Measurements from ENCODE around the gene CELSR1.
"Not testable (repeated sequence)": the region's sequence is repeated elsewhere in the genome, so short reads cannot be mapped to it uniquely, and the experiment has no call there.

CELSR1 gene

GRCh38 chr22:46481386-46481785 lies 56.0 kb downstream of the CELSR1 start:
- no peak for DNase-seq (ENCODE audit: low spot score)

- DNase-seq (ENCODE audit: low spot score): no peak
These were observed 57.0 kb downstream of the CELSR1 start for GRCh38 chr22:46480396-46480795.

GRCh38 chr22:46479046-46479445 lies 58.4 kb downstream of the CELSR1 start:
- no peak for DNase-seq (ENCODE audit: low spot score)

GRCh38 chr22:46478083-46478551 lies 59.3 kb downstream of the CELSR1 start:
- no peak for DNase-seq (ENCODE audit: low spot score)

GRCh38 chr22:46476547-46476941 lies 60.9 kb downstream of the CELSR1 start:
- DNase-seq (ENCODE audit: low spot score): no peak

GRCh38 chr22:46473896-46474557 lies 63.4 kb downstream of the CELSR1 start:
- no peak for DNase-seq (ENCODE audit: low spot score)

GRCh38 chr22:46473021-46473779 lies 64.2 kb downstream of the CELSR1 start:
- no peak for DNase-seq (ENCODE audit: low spot score)

GRCh38 chr22:46472722-46473016 lies 64.8 kb downstream of the CELSR1 start:
- no peak for DNase-seq (ENCODE audit: low spot score)

GRCh38 chr22:46471901-46472721 lies 65.3 kb downstream of the CELSR1 start:
- DNase-seq (ENCODE audit: low spot score): no peak

- not testable (repeated sequence) for DNase-seq (ENCODE audit: low spot score)
These were observed 66.1 kb downstream of the CELSR1 start for GRCh38 chr22:46471330-46471729.

GRCh38 chr22:46469711-46470110 lies 67.7 kb downstream of the CELSR1 start:
- DNase-seq (ENCODE audit: low spot score): no peak

- DNase-seq (ENCODE audit: low spot score): no peak
These were observed 70.4 kb downstream of the CELSR1 start for GRCh38 chr22:46467006-46467405.

GRCh38 chr22:46466255-46466676 lies 71.2 kb downstream of the CELSR1 start:
- DNase-seq (ENCODE audit: low spot score): no peak

- no peak for DNase-seq (ENCODE audit: low spot score)
These were observed 71.6 kb downstream of the CELSR1 start for GRCh38 chr22:46465793-46466192.

- DNase-seq (ENCODE audit: low spot score): no peak
These were observed 72.1 kb downstream of the CELSR1 start for GRCh38 chr22:46465345-46465720.

GRCh38 chr22:46464701-46465344 lies 72.6 kb downstream of the CELSR1 start:
- no peak for DNase-seq (ENCODE audit: low spot score)

- no peak for DNase-seq (ENCODE audit: low spot score)
These were observed 73.1 kb downstream of the CELSR1 start for GRCh38 chr22:46464296-46464695.

- no peak for DNase-seq (ENCODE audit: low spot score)
These were observed 73.8 kb downstream of the CELSR1 start for GRCh38 chr22:46463435-46464227.

- no peak for DNase-seq (ENCODE audit: low spot score)
These were observed 74.6 kb downstream of the CELSR1 start for GRCh38 chr22:46462726-46463371.

- DNase-seq (ENCODE audit: low spot score): no peak
These were observed 75.7 kb downstream of the CELSR1 start for GRCh38 chr22:46461566-46462180.

GRCh38 chr22:46460857-46461256 lies 76.6 kb downstream of the CELSR1 start:
- no peak for DNase-seq (ENCODE audit: low spot score)

Data from hematopoietic multipotent progenitor cell treated with erythropoietin and hydrocortisone succinate and interleukin-3 and kit ligand, for 17 days (in vitro differentiated cells).